Measurements from ENCODE around the gene CACNA1I.

- no peak for TF ChIP-seq EZH2 (IDR thresholded peaks at IDR 0.05; ENCODE audit: low read depth, low read length, severe bottlenecking)
- no peak for TF ChIP-seq SP4 (IDR thresholded peaks at IDR 0.05; ENCODE audit: low read length)
- no peak for TF ChIP-seq MAX (IDR thresholded peaks at IDR 0.05)
- TF ChIP-seq EGR1 (IDR thresholded peaks at IDR 0.05; ENCODE audit: borderline replicate concordance, low read depth, low read length), result no peak
- TF ChIP-seq POLR2A (IDR thresholded peaks at IDR 0.05; ENCODE audit: control extremely low read depth in 1 of 2, low read depth in 2 of 2, low read length in 2 of 2), result no peak
- TF ChIP-seq EP300 (IDR thresholded peaks at IDR 0.05; ENCODE audit: borderline replicate concordance in 1 of 2, low read depth in 2 of 2, low read length in 2 of 2), result no peak
- TF ChIP-seq POLR2AphosphoS5 (IDR thresholded peaks at IDR 0.05; ENCODE audit: low read depth, low read length), result no peak
- TF ChIP-seq TEAD4 (IDR thresholded peaks at IDR 0.05; ENCODE audit: low read depth, low read length), result no peak
- TF ChIP-seq CEBPB (IDR thresholded peaks at IDR 0.05; ENCODE audit: low read depth, low read length), result no peak
- TF ChIP-seq E2F6 (IDR thresholded peaks at IDR 0.05), result no peak
- no peak for TF ChIP-seq USF2 (IDR thresholded peaks at IDR 0.05; ENCODE audit: low read length)
- TF ChIP-seq CTCF (IDR thresholded peaks at IDR 0.05; ENCODE audit: control extremely low read depth in 1 of 3, insufficient read depth in 1 of 3, low read depth in 1 of 3, low read length in 3 of 3), result no peak
- TF ChIP-seq HDAC2 (IDR thresholded peaks at IDR 0.05; ENCODE audit: borderline replicate concordance in 1 of 2, low read depth in 2 of 2, low read length in 2 of 2), result no peak
Observed at GRCh38 chr22:39690881-39691605, 120.5 kb downstream of the CACNA1I start.
